Measurements from ENCODE around the gene NRIP3.

The NRIP3 gene

GRCh38 chr11:9003573-9004182 lies at the start of gene NRIP3:
Gene NRIP3, minus strand, starts transcription at chr11:9004001. Its CDS starts 66 bp downstream, at chr11:9003935.
- no peak for DNase-seq (ENCODE audit: low spot score)

- no peak for DNase-seq (ENCODE audit: low spot score)
Measured at GRCh38 chr11:9052316-9052715, 48.5 kb upstream of the NRIP3 start.

GRCh38 chr11:9049959-9050358 lies 46.2 kb upstream of the NRIP3 start:
- no peak for DNase-seq (ENCODE audit: low spot score)

- DNase-seq (ENCODE audit: low spot score), result no peak
Measured at GRCh38 chr11:9047964-9048523, 44.2 kb upstream of the NRIP3 start.

- DNase-seq (ENCODE audit: low spot score), result no peak
Measured at GRCh38 chr11:9046481-9046880, 42.7 kb upstream of the NRIP3 start.

GRCh38 chr11:9042488-9042887 lies 38.7 kb upstream of the NRIP3 start:
- no peak for DNase-seq (ENCODE audit: low spot score)

GRCh38 chr11:9041747-9042146 lies 37.9 kb upstream of the NRIP3 start:
- no peak for DNase-seq (ENCODE audit: low spot score)

- no peak for DNase-seq (ENCODE audit: low spot score)
Measured at GRCh38 chr11:9040410-9040809, 36.6 kb upstream of the NRIP3 start.

GRCh38 chr11:9039863-9040262 lies 36.1 kb upstream of the NRIP3 start:
- no peak for DNase-seq (ENCODE audit: low spot score)

GRCh38 chr11:9039198-9039597 lies 35.4 kb upstream of the NRIP3 start:
- no peak for DNase-seq (ENCODE audit: low spot score)

- DNase-seq (ENCODE audit: low spot score), result no peak
Measured at GRCh38 chr11:9038541-9038940, 34.7 kb upstream of the NRIP3 start.

GRCh38 chr11:9037963-9038362 lies 34.2 kb upstream of the NRIP3 start:
- DNase-seq (ENCODE audit: low spot score), result no peak

- no peak for DNase-seq (ENCODE audit: low spot score)
Measured at GRCh38 chr11:9037046-9037780, 33.4 kb upstream of the NRIP3 start.

- no peak for DNase-seq (ENCODE audit: low spot score)
Measured at GRCh38 chr11:9030601-9031000, 26.8 kb upstream of the NRIP3 start.

- DNase-seq (ENCODE audit: low spot score), result no peak
Measured at GRCh38 chr11:9029422-9029821, 25.6 kb upstream of the NRIP3 start.

GRCh38 chr11:9028581-9028980 lies 24.8 kb upstream of the NRIP3 start:
- no peak for DNase-seq (ENCODE audit: low spot score)

- DNase-seq (ENCODE audit: low spot score), result no peak
Measured at GRCh38 chr11:9025101-9025850, 21.5 kb upstream of the NRIP3 start.

- DNase-seq (ENCODE audit: low spot score), result no peak
Measured at GRCh38 chr11:9022961-9023680, 19.3 kb upstream of the NRIP3 start.

- DNase-seq (ENCODE audit: low spot score), result no peak
Measured at GRCh38 chr11:9020916-9021315, 17.1 kb upstream of the NRIP3 start.

- DNase-seq (ENCODE audit: low spot score), result no peak
Measured at GRCh38 chr11:9019861-9020260, 16.1 kb upstream of the NRIP3 start.

GRCh38 chr11:9017773-9018172 lies 14.0 kb upstream of the NRIP3 start:
- no peak for DNase-seq (ENCODE audit: low spot score)

All from NAMALWA (cell line).